ENCODE data around the gene RBBP8NL. TPM values are rescaled to one million over a fixed set of nuclear protein-coding genes. Genes with fewer than 3 reads are reported as not detected.

The RBBP8NL gene
- total RNA-seq, 1 experiment from 2014 or later: 0.28 TPM

DNA sequence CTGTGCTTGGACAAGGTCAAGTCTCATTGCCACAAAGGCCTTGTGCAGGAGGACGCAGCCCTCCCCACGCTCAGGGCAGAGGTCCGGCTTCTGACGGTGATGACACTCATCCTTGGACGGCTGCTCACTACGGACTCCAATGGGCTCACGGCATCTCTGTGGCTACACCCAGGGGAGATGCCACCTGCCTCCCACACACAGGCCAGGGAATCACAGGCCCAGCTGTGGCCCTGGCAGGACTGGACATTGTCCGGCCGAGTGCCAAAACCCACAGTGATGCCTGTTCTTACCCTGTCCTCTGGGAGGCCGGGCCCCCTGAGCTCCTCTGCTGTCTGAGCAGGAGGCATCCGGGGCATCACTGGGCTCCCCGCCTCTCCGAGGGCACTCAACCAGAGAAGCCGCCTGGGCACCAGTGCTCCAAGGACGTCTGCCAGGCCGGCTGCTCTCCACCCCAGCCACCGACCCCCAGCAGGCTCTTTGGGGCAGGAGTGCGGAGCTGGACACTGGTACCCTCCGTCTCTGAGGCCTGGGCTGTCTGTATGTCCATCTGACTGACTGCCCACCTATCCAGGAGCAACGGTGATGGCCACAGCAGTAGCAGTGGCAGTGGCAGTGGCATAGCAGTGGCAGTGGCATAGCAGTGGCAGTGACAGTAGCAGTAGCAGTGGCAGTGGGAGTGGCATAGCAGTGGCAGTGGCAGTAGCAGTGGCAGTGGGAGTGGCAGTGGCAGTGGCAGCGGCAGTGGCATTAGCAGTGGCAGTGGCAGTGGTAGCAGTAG lies 1.9 kb downstream of the RBBP8NL start:
- H3K4me1 Mint-ChIP-seq: peaks cover 15 to 53% of the 10 kb centered on the region in 2 experiments
- no peaks in the 10 kb centered on the region for H4K20me1 ChIP-seq (ENCODE audit: control insufficient read depth, insufficient read depth, insufficient read length)

More for the DNA sequence above, 1.9 kb downstream of the RBBP8NL start:
- H3K4me1 ChIP-seq (ENCODE audit: insufficient read depth, low read length): peaks cover 3% of the 10 kb centered on the region; the same call in 1 of the 2 replicates
- H2BK15ac ChIP-seq (ENCODE audit: low read depth, low read length): no peak overlapping the region
- H2BK20ac ChIP-seq (ENCODE audit: low read depth, low read length, poor library complexity, severe bottlenecking): no peak overlapping the region
- H2AK5ac ChIP-seq (ENCODE audit: insufficient read length, low read length): no peak overlapping the region
- no peaks in the 10 kb centered on the region for H3K23me2 ChIP-seq (ENCODE audit: insufficient read length, low read depth, low read length, poor library complexity, severe bottlenecking)
- no peaks in the 10 kb centered on the region for H3K9me3 ChIP-seq (ENCODE audit: control insufficient read depth, low read depth, low read length)
- no CpG with 5 or more reads among the region's 21 CpGs for WGBS (ENCODE audit: extremely low coverage, insufficient read length, low lambda C conversion rate)
- Mint-ChIP-seq H3K27me3 (ENCODE audit: low read depth) (no peaks in the 10 kb centered on the region; the same call in 1 of the 2 replicates), H3K9me3 (peaks cover 3 to 5% of the 10 kb centered on the region in 2 experiments; a peak in 2 of 5 replicates), H3K36me3 (ENCODE audit: insufficient read depth in 1 of 3, low read depth in 3 of 3) (peaks cover 0 to 4% (median 4%) of the 10 kb centered on the region in 3 experiments; a peak in 1 of 7 replicates), H3K4me3 (no peak overlapping the region; a peak in 1 of 5 replicates), H3K27ac (no peak overlapping the region)
- H4K91ac ChIP-seq (ENCODE audit: insufficient read length, low read depth, low read length): no peak overlapping the region
- DNase-seq: no peak
- H3K18ac ChIP-seq (ENCODE audit: insufficient read length, low read depth, low read length): peak overlapping the region; percentile 38
- H4K8ac ChIP-seq (replicated peaks; ENCODE audit: insufficient read length, low read depth, low read length): no peak overlapping the region
- H3K4ac ChIP-seq (ENCODE audit: low read depth, low read length): no peak overlapping the region
- H3K79me2 ChIP-seq (ENCODE audit: insufficient read depth, low read length): no peaks in the 10 kb centered on the region
- H3K79me1 ChIP-seq (ENCODE audit: insufficient read depth, low read depth, low read length, poor library complexity, severe bottlenecking): no peaks in the 10 kb centered on the region
- no peak overlapping the region for H3K9ac ChIP-seq (ENCODE audit: extremely low read depth, insufficient read length, low read length)
- no peak overlapping the region for H2BK5ac ChIP-seq (ENCODE audit: insufficient read length, low read length)
- H3T11ph ChIP-seq (ENCODE audit: low read length): no peak overlapping the region
- H2AFZ ChIP-seq (ENCODE audit: low read length): no peak overlapping the region
- TF ChIP-seq, protein P1, sequence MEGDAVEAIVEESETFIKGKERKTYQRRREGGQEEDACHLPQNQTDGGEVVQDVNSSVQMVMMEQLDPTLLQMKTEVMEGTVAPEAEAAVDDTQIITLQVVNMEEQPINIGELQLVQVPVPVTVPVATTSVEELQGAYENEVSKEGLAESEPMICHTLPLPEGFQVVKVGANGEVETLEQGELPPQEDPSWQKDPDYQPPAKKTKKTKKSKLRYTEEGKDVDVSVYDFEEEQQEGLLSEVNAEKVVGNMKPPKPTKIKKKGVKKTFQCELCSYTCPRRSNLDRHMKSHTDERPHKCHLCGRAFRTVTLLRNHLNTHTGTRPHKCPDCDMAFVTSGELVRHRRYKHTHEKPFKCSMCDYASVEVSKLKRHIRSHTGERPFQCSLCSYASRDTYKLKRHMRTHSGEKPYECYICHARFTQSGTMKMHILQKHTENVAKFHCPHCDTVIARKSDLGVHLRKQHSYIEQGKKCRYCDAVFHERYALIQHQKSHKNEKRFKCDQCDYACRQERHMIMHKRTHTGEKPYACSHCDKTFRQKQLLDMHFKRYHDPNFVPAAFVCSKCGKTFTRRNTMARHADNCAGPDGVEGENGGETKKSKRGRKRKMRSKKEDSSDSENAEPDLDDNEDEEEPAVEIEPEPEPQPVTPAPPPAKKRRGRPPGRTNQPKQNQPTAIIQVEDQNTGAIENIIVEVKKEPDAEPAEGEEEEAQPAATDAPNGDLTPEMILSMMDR (conservative IDR thresholded peaks at IDR 0.05): no peak
- H3K14ac ChIP-seq (ENCODE audit: insufficient read depth, low read length): peak overlapping the region; percentile 9; the same call in 1 of the 2 replicates
- no peak overlapping the region for H3K56ac ChIP-seq (ENCODE audit: insufficient read length, low read depth, low read length)
- H3K27me3 ChIP-seq (ENCODE audit: insufficient read depth, low read length): no peaks in the 10 kb centered on the region
- no peak overlapping the region for H3K4me2 ChIP-seq (ENCODE audit: insufficient read depth, insufficient read length, low read length)
- H3K27ac ChIP-seq (ENCODE audit: insufficient read length, low read depth, low read length): no peak overlapping the region
- no peak overlapping the region for H2BK120ac ChIP-seq (ENCODE audit: low read depth, low read length, poor library complexity, severe bottlenecking)
- H4K5ac ChIP-seq (ENCODE audit: insufficient read length, low read depth, low read length): no peak overlapping the region
- H3K23ac ChIP-seq (ENCODE audit: insufficient read length, low read depth, low read length): no peak overlapping the region
- H2BK12ac ChIP-seq (ENCODE audit: insufficient read length, low read depth, low read length): no peak overlapping the region

Data from H9 (cell line).